HL-60 (cell line): ENCODE data around the gene ADAMTS3.

Experiments
- DNase-seq, 2 experiments: peaks; one replicate each; pipeline ENCODE4 v3.0.0-alpha.2; 2010 to 2020; ENCODE audit warnings: low read depth in 1 of 2, low spot score in 1 of 2
- H3K27ac ChIP-seq: fragments of 250-450 bp; sonication (Bioruptor Pico); replicated peaks from 2 replicates; pipeline ENCODE4 v1.5.1; 2020; ENCODE audit warnings: mild to moderate bottlenecking, moderate library complexity
- H3K27me3 ChIP-seq: fragments of 250-450 bp; sonication (Bioruptor Pico); 2 replicates; pipeline ENCODE4 v1.5.1; 2021; ENCODE audit warnings: mild to moderate bottlenecking, moderate library complexity; ENCODE audit not compliant: insufficient read depth, poor library complexity, severe bottlenecking
- H3K4me3 ChIP-seq: replicated peaks from 2 replicates; pipeline ENCODE4 v1.5.1; 2011; ENCODE audit warnings: mild to moderate bottlenecking, control low read depth, low read length; ENCODE audit not compliant: insufficient read depth
- GABPA ChIP-seq: IDR thresholded peaks from 2 replicates; pipeline ENCODE4 v1.6.1; 2012; ENCODE audit warnings: low read depth
- POLR2AphosphoS5 ChIP-seq: IDR thresholded peaks from 2 replicates; pipeline ENCODE4 v1.6.1; 2012; ENCODE audit warnings: low read depth
- SPI1 ChIP-seq: IDR thresholded peaks from 2 replicates; pipeline ENCODE4 v1.6.1; 2012; ENCODE audit warnings: low read depth, mild to moderate bottlenecking, borderline replicate concordance
- TF ChIP-seq, protein P1 (sequence below): IDR thresholded peaks from 2 replicates; pipeline ENCODE4 v1.6.1; 2012; ENCODE audit warnings: low read depth; ENCODE audit not compliant: insufficient replicate concordance
- TF ChIP-seq, protein P2 (sequence below): IDR thresholded peaks from one replicate; pipeline ENCODE4 v1.5.1; 2011; ENCODE audit warnings: low read length, control low read depth, inconsistent platforms; ENCODE audit not compliant: insufficient read depth

Gene ADAMTS3

DNA sequence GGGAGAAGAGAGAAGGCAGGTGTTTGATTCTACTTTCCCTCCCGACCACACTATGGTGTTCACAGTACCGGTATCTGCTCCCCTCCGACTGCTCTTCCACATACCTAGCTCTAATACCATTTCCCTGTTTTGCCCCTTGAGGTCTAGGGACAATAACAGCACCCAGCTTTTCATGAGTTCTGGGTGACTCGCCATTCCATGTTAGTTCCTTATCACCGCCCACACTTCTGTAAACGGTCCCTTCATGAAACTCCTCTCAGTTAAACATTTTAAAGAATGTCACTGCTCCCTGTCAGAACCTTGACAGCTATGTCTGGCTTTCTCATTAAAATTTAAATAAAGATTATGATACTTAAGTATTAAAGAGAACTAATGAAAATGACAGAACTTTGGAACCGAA is 136.7 kb downstream of the ADAMTS3 start:
- DNase-seq = no peak
- no peak for TF ChIP-seq GABPA
- TF ChIP-seq SPI1 = no peak
- TF ChIP-seq, protein P1, sequence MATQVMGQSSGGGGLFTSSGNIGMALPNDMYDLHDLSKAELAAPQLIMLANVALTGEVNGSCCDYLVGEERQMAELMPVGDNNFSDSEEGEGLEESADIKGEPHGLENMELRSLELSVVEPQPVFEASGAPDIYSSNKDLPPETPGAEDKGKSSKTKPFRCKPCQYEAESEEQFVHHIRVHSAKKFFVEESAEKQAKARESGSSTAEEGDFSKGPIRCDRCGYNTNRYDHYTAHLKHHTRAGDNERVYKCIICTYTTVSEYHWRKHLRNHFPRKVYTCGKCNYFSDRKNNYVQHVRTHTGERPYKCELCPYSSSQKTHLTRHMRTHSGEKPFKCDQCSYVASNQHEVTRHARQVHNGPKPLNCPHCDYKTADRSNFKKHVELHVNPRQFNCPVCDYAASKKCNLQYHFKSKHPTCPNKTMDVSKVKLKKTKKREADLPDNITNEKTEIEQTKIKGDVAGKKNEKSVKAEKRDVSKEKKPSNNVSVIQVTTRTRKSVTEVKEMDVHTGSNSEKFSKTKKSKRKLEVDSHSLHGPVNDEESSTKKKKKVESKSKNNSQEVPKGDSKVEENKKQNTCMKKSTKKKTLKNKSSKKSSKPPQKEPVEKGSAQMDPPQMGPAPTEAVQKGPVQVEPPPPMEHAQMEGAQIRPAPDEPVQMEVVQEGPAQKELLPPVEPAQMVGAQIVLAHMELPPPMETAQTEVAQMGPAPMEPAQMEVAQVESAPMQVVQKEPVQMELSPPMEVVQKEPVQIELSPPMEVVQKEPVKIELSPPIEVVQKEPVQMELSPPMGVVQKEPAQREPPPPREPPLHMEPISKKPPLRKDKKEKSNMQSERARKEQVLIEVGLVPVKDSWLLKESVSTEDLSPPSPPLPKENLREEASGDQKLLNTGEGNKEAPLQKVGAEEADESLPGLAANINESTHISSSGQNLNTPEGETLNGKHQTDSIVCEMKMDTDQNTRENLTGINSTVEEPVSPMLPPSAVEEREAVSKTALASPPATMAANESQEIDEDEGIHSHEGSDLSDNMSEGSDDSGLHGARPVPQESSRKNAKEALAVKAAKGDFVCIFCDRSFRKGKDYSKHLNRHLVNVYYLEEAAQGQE = no peak
- TF ChIP-seq POLR2AphosphoS5 = no peak
- TF ChIP-seq, protein P2, sequence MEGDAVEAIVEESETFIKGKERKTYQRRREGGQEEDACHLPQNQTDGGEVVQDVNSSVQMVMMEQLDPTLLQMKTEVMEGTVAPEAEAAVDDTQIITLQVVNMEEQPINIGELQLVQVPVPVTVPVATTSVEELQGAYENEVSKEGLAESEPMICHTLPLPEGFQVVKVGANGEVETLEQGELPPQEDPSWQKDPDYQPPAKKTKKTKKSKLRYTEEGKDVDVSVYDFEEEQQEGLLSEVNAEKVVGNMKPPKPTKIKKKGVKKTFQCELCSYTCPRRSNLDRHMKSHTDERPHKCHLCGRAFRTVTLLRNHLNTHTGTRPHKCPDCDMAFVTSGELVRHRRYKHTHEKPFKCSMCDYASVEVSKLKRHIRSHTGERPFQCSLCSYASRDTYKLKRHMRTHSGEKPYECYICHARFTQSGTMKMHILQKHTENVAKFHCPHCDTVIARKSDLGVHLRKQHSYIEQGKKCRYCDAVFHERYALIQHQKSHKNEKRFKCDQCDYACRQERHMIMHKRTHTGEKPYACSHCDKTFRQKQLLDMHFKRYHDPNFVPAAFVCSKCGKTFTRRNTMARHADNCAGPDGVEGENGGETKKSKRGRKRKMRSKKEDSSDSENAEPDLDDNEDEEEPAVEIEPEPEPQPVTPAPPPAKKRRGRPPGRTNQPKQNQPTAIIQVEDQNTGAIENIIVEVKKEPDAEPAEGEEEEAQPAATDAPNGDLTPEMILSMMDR = no peak
- Histone ChIP-seq H3K4me3 (no peak overlapping the region), H3K27me3 (no peaks in the 10 kb centered on the region), H3K27ac (no peak overlapping the region)

DNA sequence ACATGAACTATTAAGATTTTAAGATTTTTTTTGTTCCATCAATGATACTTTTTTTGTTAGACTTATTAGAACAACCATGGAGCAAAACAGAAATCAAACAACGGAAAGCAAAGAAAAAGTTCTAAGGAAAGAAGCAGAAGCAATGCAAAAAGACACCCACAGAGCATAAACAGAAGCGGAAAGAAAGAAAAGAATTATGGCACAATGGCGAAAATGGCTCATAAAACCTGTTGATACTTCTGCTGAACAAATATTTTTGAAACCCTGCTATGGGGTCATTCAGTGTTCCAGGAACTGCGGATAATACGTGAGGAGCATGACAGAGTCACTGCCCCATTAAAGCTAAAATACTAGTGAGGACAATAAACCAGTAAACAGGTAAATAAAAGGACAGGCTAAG is 138.0 kb downstream of the ADAMTS3 start:
- no peak for DNase-seq
- no peak overlapping the region for H3K4me3 ChIP-seq
- H3K27ac ChIP-seq = no peak overlapping the region
- no peaks in the 10 kb centered on the region for H3K27me3 ChIP-seq
- no peak for TF ChIP-seq POLR2AphosphoS5
- no peak for TF ChIP-seq SPI1
- TF ChIP-seq, protein P2 = no peak
- TF ChIP-seq, protein P1 = no peak
- TF ChIP-seq GABPA = no peak

DNA sequence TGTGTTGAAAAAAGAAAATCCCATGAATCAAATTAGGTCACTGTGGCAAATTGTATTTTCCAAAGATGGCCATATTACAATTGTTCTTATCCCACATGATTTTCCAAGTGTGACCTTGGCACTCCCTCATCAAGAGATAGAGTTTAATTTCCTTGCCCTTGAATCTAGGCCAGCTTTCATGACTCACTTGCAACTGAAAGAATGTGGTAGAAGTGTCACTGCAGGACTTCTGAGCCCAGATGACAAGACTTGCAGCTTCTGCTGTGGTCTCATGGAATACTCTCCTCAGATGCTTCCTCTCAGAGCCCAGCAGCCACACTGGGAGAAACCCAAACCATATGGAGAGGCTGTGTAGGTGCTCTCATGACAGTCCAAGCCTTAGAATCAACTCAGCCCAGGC is 139.0 kb downstream of the ADAMTS3 start:
- no peak for DNase-seq
- TF ChIP-seq GABPA = no peak
- TF ChIP-seq, protein P1 = no peak
- TF ChIP-seq POLR2AphosphoS5 = no peak
- no peak for TF ChIP-seq SPI1
- TF ChIP-seq, protein P2 = no peak
- Histone ChIP-seq H3K27ac (no peak overlapping the region), H3K27me3 (no peaks in the 10 kb centered on the region), H3K4me3 (no peak overlapping the region)
